GM18507 (cell line): Measurements from ENCODE around the gene TDG.

ENCODE experiments used
- DNase-seq: peaks from one replicate; pipeline ENCODE4 v3.0.0; 2011; ENCODE audit warnings: low read depth; ENCODE audit not compliant: insufficient read length; ENCODE audit errors: extremely low spot score
- FAIRE-seq: peaks from 2 replicates; lab custom pipeline; 2011; peaks lifted over from hg19 to GRCh38; lab: Jason Lieb, UNC

TDG gene

DNA sequence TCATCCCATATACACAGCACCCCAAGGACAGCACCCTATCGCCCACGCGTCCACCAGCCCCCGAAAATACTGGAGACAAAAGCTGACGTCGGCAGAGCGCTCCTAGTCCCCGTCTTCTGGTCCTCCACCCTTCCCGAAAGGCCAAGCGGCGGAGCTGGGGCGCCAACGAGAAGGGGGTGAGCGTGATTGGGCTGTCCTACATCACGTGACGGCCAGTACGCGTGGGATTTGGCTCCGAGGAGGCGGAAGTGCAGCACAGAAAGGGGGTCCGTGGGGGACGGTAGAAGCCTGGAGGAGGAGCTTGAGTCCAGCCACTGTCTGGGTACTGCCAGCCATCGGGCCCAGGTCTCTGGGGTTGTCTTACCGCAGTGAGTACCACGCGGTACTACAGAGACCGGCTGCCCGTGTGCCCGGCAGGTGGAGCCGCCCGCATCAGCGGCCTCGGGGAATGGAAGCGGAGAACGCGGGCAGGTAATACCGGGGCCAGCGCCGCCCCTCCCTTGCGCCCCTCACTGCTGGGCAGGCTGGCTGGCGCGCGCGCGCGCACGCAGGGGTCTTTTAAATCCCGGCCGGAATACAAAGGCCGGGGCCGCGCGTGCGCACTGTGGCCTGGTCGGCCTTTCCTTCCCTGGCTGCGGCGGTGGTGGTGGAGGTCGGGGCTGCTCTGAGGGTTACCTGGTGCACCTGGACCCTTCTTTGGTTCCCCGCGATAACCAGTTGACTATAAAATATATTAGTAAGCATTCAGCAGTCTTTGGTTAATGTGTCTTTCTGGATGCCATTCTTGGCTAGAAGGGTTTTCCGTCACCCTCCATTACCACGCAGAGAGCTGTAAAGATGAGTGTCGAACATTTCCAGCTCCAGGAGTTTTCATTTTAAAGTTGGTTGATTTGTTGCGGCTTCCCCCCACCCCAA lies at the start of gene TDG:
TSS of gene TDG (plus strand) at position 283 of the 915 bp plus-strand sequence. CDS start at position 449, 166 bp downstream.
- DNase-seq (peak; percentile 85), FAIRE-seq (peak; percentile 95)

DNA sequence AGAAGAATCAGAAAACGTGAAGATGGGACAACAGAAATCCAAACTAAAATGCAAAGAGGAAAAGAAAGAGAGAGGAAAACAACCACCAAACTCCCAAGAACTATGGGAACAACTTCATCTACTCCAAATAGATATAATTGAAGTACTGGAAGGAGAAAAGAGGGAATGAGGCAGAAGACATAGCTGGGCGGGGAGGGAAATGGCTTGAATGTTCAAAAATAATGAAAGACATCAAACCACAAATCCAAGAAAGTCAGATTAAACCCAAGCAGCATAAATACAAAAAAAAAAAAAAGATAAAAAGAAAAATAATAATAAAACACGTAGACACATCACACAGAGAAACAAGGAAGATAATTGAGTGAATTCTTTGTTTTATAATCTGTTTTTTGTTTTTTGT lies 47.8 kb upstream of the TDG start:
- DNase-seq: no peak
- FAIRE-seq: no peak

DNA sequence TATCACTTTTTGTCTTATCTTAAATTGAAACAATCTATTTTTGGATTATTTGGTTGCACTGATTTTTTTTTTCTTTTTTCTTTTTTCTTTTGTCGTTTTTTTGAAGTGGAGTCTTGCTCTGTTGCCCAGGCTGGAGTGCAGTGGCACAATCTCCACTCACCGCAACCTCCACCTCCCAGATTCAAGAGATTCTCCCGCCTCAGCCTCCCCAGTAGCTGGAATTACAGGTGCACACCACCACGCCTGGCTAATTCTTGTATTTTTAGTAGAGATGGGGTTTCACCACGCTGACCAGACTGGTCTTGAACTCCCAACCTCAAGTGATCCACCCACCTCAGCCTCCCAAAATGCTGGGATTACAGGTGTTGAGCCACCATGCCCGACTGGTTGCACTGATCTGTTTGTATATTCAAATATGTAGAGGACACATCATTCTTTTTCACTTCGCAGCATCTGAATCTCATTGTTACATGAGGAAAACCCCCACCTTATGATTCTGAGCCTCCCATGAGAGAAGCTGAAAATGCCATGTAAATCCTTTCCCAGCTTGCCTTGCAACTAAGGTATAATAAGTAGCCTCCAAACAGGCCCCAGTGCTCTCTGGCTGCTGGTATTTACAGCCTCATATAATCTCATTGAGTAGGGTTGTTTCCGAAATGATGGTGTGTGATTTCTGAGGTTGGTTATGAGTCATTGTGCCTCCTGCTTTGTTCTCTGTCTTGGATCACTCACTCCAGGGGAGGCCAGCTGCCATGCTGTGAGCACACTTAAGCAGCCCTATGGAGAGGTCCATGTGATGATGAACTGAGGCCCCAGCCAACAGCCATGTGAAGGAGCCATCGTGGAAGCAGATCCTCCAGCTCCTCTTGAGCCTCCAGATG lies 40.7 kb upstream of the TDG start:
- peak; percentile 96 for FAIRE-seq
- DNase-seq: no peak

DNA sequence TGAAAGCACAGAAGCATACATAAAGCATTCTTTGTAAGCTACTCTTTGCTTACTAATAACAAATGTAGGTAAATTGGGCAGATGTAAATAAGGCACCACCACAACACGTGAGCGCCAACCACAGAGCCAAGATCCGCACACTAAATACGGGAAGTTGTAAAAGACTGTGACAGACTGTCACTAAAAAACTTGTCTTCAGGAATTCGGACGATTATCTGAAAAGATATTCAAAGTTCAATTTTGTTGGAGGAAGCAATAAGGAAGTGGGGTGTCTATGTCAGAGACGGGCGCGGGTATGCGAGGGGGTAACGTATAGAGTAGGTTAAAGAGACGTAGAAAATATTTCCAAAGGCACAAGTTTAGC lies 37.0 kb upstream of the TDG start:
- FAIRE-seq (no peak), DNase-seq (no peak)

DNA sequence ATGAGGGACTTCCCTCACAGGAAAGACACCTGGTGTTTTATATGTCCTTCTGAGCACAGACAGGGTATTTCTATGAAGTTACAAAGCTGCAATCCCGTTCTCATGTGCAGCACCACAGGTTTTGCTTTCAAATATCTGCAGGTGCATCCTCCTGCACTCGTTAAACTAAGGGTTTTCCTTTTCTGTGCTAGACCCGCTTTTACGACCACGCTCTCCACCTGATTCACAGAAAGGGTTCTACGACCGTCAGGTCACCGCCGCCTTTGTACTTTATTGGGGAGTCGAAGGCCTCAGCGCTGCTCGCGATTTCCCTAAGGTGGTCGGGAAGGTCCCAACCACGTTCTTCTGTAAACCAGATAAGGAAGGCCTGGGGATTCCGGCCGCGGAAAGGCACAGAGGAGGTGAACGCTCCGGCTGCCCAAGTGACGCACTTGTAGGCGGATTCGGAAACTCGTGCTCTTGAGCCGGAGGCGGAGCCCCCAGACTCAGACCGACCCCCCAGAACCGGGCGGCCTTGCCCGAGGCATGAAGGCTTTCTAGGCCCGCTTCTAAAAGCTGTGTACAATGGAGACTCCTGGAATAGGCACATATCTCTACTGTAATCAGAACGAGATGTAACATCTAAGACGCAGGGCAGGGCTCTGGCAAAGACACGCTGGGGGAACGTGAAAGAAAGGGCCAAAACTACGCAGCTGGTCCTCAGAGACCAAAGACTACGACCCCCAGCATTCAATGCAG lies 36.5 kb upstream of the TDG start:
- FAIRE-seq: no peak

DNA sequence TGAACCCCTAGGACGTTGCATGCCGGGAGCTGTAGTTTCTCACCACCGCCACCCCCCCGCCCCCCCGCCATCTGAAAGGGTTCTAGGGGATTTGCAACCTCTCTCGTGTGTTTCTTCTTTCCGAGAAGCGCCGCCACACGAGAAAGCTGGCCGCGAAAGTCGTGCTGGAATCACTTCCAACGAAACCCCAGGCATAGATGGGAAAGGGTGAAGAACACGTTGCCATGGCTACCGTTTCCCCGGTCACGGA lies 36.0 kb upstream of the TDG start:
- DNase-seq (no peak), FAIRE-seq (no peak)

More for the DNA sequence above, 36.5 kb upstream of the TDG start:
- peak; percentile 49 for DNase-seq

DNA sequence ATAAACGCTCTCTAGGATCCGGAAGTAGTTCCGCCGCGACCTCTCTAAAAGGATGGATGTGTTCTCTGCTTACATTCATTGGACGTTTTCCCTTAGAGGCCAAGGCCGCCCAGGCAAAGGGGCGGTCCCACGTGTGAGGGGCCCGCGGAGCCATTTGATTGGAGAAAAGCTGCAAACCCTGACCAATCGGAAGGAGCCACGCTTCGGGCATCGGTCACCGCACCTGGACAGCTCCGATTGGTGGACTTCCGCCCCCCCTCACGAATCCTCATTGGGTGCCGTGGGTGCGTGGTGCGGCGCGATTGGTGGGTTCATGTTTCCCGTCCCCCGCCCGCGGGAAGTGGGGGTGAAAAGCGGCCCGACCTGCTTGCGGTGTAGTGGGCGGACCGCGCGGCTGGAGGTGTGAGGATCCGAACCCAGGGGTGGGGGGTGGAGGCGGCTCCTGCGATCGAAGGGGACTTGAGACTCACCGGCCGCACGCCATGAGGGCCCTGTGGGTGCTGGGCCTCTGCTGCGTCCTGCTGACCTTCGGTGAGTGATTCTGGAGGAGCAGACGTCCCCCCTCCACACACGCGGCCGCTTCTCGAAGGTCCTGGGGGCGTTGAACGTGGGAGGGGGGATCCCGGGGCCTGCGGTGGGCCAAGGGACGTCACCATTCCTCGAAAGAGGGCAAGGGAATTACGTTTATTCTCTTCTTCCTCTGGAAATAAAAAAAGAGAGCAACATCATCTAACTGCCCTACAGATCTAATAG lies 35.5 kb upstream of the TDG start, which contains the start of gene HSP90B1:
TSS of gene HSP90B1 (plus strand) at position 377 of the 753 bp plus-strand sequence. CDS start at position 483, 106 bp downstream.
- FAIRE-seq: peak; percentile 99

DNA sequence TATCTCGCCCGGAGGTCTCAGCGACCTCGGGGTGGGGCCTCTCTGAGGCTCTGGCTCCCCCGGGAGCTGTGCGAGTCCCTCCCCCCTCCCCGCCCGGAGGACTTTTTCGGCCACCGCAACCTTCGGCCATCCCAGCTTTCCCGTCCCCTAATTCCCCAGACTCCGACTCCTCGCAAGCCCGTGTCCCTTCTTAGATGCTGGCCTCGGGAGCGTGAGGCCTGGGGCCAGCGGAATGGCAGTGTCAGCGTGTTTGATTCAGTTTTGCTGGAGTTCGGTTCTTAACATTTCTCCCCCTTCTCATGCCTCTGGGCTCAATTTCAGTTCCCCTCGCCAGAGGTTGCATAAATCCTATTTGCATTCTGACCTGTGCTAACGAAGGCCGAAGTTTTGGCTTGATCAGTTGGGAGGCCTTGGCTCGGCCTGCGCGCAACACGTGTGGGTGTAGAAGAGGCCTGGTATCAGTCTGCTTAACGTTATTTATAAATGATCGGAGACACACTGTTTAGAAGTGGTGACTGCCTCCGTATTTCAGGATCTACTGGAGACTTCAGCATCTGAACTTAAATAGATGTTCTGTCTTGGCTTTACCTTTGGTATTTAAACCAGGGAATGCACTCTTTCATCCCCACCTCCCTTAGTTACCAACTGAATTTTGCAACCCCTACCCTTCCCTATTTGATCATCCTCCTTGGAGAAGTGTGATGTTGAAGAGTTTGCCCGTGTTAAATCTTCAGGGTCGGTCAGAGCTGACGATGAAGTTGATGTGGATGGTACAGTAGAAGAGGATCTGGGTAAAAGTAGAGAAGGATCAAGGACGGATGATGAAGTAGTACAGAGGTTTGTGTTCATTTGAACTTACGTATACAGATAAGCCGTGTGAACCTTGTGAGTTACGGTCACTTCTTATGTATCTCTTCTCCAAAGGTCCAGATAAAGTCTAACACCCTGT lies 34.6 kb upstream of the TDG start:
- DNase-seq: no peak
- FAIRE-seq: peak; percentile 59

More for the DNA sequence above, 35.5 kb upstream of the TDG start, which contains the start of gene HSP90B1:
- DNase-seq: peak; percentile 97

DNA sequence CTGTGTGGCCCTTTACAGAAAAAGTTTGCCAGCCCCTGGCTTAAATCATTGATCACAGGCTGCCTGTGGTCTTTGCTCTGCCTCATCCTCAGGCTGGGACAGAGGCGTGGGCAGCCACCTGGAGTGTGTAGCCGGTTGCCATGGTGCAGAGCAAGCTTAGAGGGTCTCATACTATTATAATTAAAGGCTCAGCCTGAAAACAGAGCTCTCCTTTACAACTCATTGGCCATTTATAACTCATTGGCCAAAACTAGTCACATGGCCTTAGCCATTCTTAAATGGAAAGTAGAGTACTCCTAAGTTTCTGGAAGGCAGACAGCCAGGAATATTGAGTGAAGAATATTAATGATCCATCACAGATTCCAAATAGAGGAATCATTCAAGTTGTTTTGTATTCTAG lies 32.4 kb upstream of the TDG start:
- DNase-seq (no peak), FAIRE-seq (no peak)

DNA sequence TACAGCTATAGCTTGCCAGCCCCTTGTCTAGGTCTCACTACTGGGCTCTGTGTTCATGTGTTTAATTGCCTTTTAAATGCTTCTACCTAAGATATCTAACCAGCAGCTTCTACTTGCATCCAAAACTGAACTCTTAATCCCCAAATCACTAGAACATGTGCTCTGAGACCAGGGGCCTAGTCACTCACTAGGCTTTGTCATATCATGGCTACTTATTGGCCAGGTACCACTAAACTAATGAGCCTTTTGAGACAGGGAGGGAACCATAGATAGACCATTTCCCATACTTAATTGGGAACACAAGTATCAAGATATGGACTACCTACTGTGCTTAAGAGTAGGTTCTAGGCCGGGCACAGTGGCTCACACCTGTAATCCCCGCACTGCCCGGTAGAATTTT lies 29.0 kb upstream of the TDG start:
- DNase-seq: no peak

DNA sequence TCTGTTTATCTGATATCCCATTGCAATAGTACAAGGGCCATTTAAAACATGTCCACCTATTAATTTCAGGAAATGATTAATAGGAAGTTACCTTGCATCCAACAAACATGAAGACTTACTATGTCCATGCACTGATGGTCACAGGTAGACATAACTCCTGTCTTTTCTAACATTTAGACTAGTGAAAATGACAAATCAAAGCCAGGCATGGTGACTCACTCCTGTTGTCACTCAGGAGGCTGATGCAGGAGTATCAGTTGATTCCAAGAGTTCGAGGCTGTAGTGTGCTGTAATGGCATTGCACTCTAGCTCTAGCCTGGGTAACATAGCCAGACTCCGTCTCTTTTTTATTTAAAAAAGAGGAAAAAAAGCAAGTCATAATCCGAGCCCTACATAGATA lies 20.7 kb upstream of the TDG start:
- no peak for DNase-seq
- FAIRE-seq: no peak

More for the DNA sequence above, 29.0 kb upstream of the TDG start:
- no peak for FAIRE-seq

DNA sequence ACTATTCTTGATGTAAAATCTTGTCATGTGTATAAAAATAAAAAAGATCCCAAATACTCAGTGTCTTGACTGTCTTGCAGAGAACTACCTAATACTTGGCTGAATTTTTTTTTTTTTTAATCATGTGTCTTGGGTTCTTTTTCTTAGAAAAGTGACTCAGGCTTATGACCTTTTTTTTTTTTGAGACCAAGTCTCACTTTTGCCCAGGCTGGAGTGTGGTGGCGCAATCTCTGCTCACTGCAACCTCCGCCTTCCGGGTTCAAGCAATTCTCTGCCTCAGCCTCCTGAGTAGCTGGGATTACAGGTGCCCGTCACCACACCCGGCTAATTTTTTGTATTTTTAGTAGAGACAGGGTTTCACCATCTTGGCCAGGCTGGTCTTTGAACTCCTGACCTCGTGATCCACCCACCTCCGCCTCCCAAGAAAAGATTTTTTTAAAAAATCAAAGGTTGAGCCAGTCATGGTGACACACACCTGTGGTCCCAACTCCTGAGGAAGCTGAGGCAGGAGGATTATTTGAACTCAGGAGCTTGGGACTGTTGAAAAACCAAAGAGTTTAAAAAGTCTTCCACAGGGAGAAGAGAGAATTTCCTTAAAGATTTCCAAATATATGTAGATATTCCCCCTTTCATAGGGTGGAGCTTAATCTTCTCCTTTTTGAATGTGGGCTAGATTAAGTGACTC lies 17.7 kb upstream of the TDG start:
- FAIRE-seq: no peak
- DNase-seq: no peak

DNA sequence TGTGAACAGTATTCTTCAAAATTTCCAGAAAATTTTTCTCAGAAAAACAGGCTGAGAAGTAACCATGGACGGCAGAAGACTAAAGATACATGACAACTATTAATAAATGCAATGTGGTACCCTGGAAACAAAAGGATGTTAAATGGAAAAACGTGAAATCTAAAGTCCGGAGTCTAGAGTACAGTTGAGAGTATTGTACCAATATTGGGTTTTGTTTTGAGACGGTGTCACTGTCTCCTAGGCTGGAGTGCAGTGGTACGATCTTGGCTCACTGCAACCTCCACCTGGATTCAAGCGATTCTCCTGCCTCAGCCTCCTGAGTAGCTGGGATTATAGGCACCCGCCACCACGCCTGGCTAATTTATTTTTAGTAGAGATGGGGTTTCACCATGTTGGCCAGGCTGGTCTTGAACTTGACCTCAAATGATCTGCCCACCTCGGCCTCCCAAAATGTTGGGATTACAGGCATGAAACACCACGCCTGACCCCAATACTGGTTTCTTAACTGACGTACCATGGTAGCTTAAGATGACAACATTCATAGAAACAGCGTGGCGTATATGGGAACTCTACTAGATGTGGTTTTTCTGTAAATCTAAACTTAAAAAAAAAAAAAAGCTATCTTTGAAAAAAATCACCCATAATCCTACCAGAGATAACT lies 16.8 kb upstream of the TDG start:
- FAIRE-seq: no peak

DNA sequence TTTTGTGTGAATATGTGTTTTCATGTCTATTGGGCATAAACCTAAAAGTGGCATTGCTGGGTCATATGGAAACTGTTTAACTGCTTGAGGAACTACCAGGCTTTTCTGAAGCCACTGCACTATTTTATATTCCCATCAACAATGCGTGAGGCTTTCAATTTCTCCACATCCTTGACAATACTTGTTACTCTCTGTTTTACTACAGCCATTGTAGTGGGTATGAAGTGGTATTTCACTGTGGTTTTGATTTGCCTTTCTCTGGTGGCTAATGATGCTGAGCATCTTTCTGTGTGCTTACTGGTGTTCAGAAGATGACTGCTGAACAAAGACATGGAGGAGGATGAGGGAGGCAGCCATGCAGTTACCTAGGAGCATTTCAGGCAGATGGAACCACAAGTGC lies 13.2 kb upstream of the TDG start:
- FAIRE-seq (no peak), DNase-seq (no peak)

More for the DNA sequence above, 16.8 kb upstream of the TDG start:
- no peak for DNase-seq

DNA sequence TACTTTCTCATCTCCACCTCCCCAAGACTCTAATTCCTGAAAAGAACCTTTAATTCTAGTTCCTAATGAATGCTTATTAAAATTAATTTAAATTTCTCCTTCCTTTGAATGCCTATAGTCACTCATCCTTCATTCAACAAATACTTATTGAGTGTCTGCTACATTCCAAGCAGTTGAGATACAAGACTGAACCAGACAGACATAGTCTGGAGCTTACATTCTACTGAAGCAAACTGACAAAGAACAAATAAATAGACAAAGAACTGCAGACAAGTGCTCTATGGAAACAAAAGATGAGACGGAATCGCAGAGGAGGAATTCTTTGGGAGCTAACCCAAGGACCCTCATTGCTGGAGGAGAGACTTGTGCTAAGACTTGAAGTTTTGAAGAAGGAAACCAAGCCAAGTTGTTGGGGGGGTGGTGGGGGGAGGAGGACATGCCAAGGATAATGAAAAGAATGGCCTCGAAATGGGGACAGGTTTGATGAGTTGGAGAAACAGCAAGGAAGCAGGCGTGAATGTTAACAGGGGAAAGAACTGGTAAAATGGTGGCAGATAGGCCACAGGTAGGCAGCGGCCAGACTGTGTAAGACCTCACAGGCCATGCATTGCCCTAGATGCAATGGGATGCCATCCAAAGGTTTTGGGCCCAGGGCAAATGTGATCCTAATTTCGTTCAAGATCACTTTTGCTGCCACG lies 9.7 kb upstream of the TDG start:
- no peak for DNase-seq

DNA sequence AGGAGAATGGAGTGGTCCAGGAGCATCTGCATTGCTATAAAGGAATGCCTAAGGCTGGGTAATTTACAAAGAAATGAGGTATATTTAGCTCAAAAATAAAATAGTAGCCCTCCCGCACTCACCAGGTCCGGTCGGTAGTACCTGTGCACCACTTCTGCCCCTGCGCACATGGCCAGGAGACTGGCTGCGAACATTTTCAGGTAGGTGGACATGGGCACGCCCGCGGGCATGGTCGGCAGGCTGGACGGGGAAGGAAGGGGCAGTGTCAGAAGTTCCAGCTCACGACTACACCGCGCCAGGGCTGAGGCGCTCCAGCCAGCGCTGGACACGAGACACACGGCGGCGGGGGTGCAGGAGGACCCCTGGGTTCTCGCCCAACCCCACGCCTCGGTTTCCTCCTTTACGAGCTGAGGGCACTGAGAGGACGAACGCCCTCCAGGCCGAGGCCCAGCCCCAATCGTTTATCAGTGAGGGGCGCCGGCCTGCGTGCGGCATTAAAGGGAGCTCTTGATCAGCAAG lies 9.1 kb upstream of the TDG start:
- DNase-seq (peak; percentile 5), FAIRE-seq (no peak)

More for the DNA sequence above, 9.7 kb upstream of the TDG start:
- FAIRE-seq: no peak
